GM23338 (cell line): ENCODE data around the gene CAMTA1. TPM values are rescaled to one million over a fixed set of nuclear protein-coding genes. Genes with fewer than 3 reads are reported as not detected.

ENCODE experiments used
- ATAC-seq: fragments of 200-7000 bp; cut with Tn5 transposase; 3 replicates; pipeline ENCODE4 v1.9.1; 2020
- DNase-seq: peaks from one replicate; pipeline ENCODE4 v3.0.0-alpha.2; 2015; ENCODE audit warnings: low spot score
- H2AFZ ChIP-seq: fragments of 200-600 bp; sonication (generic); 2 replicates; pipeline ENCODE4 v1.8.0; 2016; ENCODE audit warnings: antibody characterized with exemption, mild to moderate bottlenecking, moderate library complexity
- H3F3A ChIP-seq: fragments of 200-600 bp; sonication (generic); replicated peaks from 2 replicates; pipeline ENCODE4 v1.8.0; 2017; ENCODE audit warnings: antibody characterized with exemption, mixed run types, low read depth
- H3K27ac ChIP-seq: fragments of 200-600 bp; sonication (generic); 2 replicates; pipeline ENCODE4 v1.6.1; 2016; ENCODE audit warnings: low read depth
- H3K27me3 ChIP-seq: fragments of 200-600 bp; sonication (generic); 2 replicates; pipeline ENCODE4 v1.8.0; 2016; ENCODE audit warnings: mild to moderate bottlenecking, mixed run types, moderate library complexity; ENCODE audit not compliant: insufficient read depth
- H3K36me3 ChIP-seq: fragments of 200-600 bp; sonication (generic); 2 replicates; pipeline ENCODE4 v1.8.0; 2016; ENCODE audit warnings: mild to moderate bottlenecking; ENCODE audit not compliant: insufficient read depth
- H3K4me1 ChIP-seq: fragments of 200-600 bp; sonication (generic); 2 replicates; pipeline ENCODE4 v1.8.0; 2016; ENCODE audit warnings: mild to moderate bottlenecking, moderate library complexity; ENCODE audit not compliant: insufficient read depth
- H3K4me2 ChIP-seq: fragments of 200-600 bp; sonication (generic); 2 replicates; pipeline ENCODE4 v1.7.1; 2017; ENCODE audit warnings: mixed run types
- H3K4me3 ChIP-seq: fragments of 200-600 bp; sonication (generic); 2 replicates; pipeline ENCODE4 v1.6.1; 2016; ENCODE audit warnings: mixed run types
- H3K79me2 ChIP-seq: fragments of 200-600 bp; sonication (generic); replicated peaks from 2 replicates; pipeline ENCODE4 v1.8.0; 2017; ENCODE audit warnings: mild to moderate bottlenecking; ENCODE audit not compliant: insufficient read depth
- H3K9me2 ChIP-seq: fragments of 200-600 bp; sonication (generic); 2 replicates; pipeline ENCODE4 v1.8.0; 2017; ENCODE audit not compliant: insufficient read depth
- H4K20me1 ChIP-seq: fragments of 200-600 bp; sonication (generic); replicated peaks from 2 replicates; pipeline ENCODE4 v1.8.0; 2017; ENCODE audit warnings: mild to moderate bottlenecking; ENCODE audit not compliant: insufficient read depth
- H3K27ac Mint-ChIP-seq: 2 replicates; pipeline ENCODE4 v1.8.0; 2020; ENCODE audit warnings: inconsistent platforms, mild to moderate bottlenecking, moderate library complexity, mixed read lengths
- H3K27me3 Mint-ChIP-seq: 3 replicates; pipeline ENCODE4 v1.8.0; 2022; ENCODE audit warnings: low read depth, mild to moderate bottlenecking, moderate library complexity, mixed read lengths, inconsistent platforms; ENCODE audit not compliant: insufficient read depth, poor library complexity
- H3K36me3 Mint-ChIP-seq: 3 replicates; pipeline ENCODE4 v1.8.0; 2021; ENCODE audit warnings: low read depth, mild to moderate bottlenecking, inconsistent platforms, moderate library complexity, mixed read lengths
- H3K4me1 Mint-ChIP-seq: 3 replicates; pipeline ENCODE4 v1.8.0; 2020; ENCODE audit warnings: mild to moderate bottlenecking, inconsistent platforms, mixed read lengths
- H3K4me3 Mint-ChIP-seq: 3 replicates; pipeline ENCODE4 v1.8.0; 2021; ENCODE audit warnings: moderate library complexity, mild to moderate bottlenecking, inconsistent platforms, mixed read lengths
- H3K9me3 Mint-ChIP-seq: 3 replicates; pipeline ENCODE4 v1.8.0; 2020; ENCODE audit warnings: moderate library complexity, mild to moderate bottlenecking, inconsistent platforms, mixed read lengths
- CREB1 ChIP-seq: fragments of 250-450 bp; sonication (Bioruptor Pico); IDR thresholded peaks from 2 replicates; pipeline ENCODE4 v1.5.0; 2020; ENCODE audit warnings: low read depth, mild to moderate bottlenecking, moderate library complexity
- EZH2phosphoT487 ChIP-seq: fragments of 200-600 bp; sonication (generic); IDR thresholded peaks from one replicate; pipeline ENCODE4 v1.8.1; 2018; ENCODE audit warnings: antibody characterized with exemption; ENCODE audit not compliant: unreplicated experiment
- NANOG ChIP-seq: IDR thresholded peaks from 2 replicates; pipeline ENCODE4 v1.6.1; 2016; ENCODE audit warnings: antibody characterized with exemption, borderline replicate concordance
- POLR2AphosphoS5 ChIP-seq: IDR thresholded peaks from 2 replicates; pipeline ENCODE4 v1.6.1; 2016; ENCODE audit warnings: antibody characterized with exemption, low read depth
- ZNF114 ChIP-seq: fragments of 250-450 bp; sonication (Bioruptor Pico); IDR thresholded peaks from 2 replicates; pipeline ENCODE4 v1.5.0; 2020; ENCODE audit warnings: mild to moderate bottlenecking, moderate library complexity
- ZNF331 ChIP-seq: fragments of 250-450 bp; sonication (Bioruptor Pico); IDR thresholded peaks from 2 replicates; pipeline ENCODE4 v1.5.0; 2020; ENCODE audit warnings: low read depth, mild to moderate bottlenecking, moderate library complexity
- polyA plus RNA-seq: library from polyadenylated mRNA; unstranded; fragments of >200 nt; fragmentation: Nextera tagmentation; extraction: Ambion mirVana; gene quantifications from 2 replicates; pipeline ENCODE4 v1.2.1, GENCODE V29; 2016
- total RNA-seq: library from RNA; depleted of rRNA; stranded (reverse); fragments of >200 nt; shearing (Covaris generic); gene quantifications from 2 replicates; pipeline ENCODE4 v1.2.3, GENCODE V29; 2014
- TF ChIP-seq, protein P1 (sequence below), 2 experiments: fragments of 200-600 bp in 1 of 2; sonication (generic) in 1 of 2; conservative IDR thresholded peaks; 2 replicates each; pipeline versions ENCODE4 v1.5.1 to v1.6.1; 2016 to 2017; ENCODE audit warnings: antibody characterized with exemption in 2 of 2, low read depth in 2 of 2, mild to moderate bottlenecking in 2 of 2, moderate library complexity in 1 of 2
- TF ChIP-seq, protein P2 (sequence below): fragments of 250-450 bp; sonication (Bioruptor Pico); IDR thresholded peaks from 2 replicates; pipeline ENCODE4 v1.5.0; 2020; ENCODE audit warnings: mild to moderate bottlenecking, moderate library complexity
- TF ChIP-seq, protein P3 (sequence below): IDR thresholded peaks from one replicate; pipeline ENCODE4 v1.6.1; 2018; ENCODE audit warnings: antibody characterized with exemption; ENCODE audit not compliant: unreplicated experiment

Gene CAMTA1
- total and polyA plus RNA-seq, 2 experiments from 2014 or later = 115 to 519 TPM

DNA sequence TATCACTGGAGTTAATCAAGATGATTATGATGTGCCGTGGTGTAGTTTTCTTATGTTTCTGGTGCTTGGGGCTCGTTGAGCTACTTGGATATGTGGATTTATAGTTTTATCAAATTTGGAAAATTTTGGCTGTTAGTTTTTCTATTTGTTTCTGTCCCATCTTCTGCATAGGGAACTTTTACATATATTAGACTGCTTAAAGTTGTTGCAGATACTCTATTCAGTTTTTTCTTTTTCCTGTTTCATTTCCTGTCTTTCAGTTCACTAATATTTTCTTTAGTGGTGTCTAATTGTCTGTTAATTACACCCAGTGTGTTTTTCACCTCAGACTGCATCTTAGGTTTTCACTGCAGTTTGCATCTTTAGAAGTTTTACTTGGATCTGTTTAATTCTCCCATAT, 247.7 kb downstream of the CAMTA1 start:
- no peak overlapping the region for H3K4me3 ChIP-seq
- no peaks in the 10 kb centered on the region for H3K4me1 ChIP-seq
- H3F3A ChIP-seq = no peaks in the 10 kb centered on the region
- H2AFZ ChIP-seq = no peak overlapping the region
- no peak for DNase-seq
- no peaks in the 10 kb centered on the region for H3K36me3 ChIP-seq
- Mint-ChIP-seq H3K9me3 (peaks cover 21% of the 10 kb centered on the region), H3K36me3 (peaks cover 11% of the 10 kb centered on the region; the same call in 2 of the 3 replicates), H3K27ac (no peak overlapping the region), H3K4me1 (no peaks in the 10 kb centered on the region), H3K27me3 (peaks cover 2% of the 10 kb centered on the region), H3K4me3 (no peak overlapping the region)
- H3K27ac ChIP-seq = no peak overlapping the region
- H4K20me1 ChIP-seq = no peaks in the 10 kb centered on the region
- H3K4me2 ChIP-seq = no peak overlapping the region
- TF ChIP-seq, protein P1, sequence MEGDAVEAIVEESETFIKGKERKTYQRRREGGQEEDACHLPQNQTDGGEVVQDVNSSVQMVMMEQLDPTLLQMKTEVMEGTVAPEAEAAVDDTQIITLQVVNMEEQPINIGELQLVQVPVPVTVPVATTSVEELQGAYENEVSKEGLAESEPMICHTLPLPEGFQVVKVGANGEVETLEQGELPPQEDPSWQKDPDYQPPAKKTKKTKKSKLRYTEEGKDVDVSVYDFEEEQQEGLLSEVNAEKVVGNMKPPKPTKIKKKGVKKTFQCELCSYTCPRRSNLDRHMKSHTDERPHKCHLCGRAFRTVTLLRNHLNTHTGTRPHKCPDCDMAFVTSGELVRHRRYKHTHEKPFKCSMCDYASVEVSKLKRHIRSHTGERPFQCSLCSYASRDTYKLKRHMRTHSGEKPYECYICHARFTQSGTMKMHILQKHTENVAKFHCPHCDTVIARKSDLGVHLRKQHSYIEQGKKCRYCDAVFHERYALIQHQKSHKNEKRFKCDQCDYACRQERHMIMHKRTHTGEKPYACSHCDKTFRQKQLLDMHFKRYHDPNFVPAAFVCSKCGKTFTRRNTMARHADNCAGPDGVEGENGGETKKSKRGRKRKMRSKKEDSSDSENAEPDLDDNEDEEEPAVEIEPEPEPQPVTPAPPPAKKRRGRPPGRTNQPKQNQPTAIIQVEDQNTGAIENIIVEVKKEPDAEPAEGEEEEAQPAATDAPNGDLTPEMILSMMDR (conservative IDR thresholded peaks at IDR 0.05; ENCODE audit: low read depth in 2 of 2) = no peak
- TF ChIP-seq NANOG = no peak
- TF ChIP-seq, protein P2, sequence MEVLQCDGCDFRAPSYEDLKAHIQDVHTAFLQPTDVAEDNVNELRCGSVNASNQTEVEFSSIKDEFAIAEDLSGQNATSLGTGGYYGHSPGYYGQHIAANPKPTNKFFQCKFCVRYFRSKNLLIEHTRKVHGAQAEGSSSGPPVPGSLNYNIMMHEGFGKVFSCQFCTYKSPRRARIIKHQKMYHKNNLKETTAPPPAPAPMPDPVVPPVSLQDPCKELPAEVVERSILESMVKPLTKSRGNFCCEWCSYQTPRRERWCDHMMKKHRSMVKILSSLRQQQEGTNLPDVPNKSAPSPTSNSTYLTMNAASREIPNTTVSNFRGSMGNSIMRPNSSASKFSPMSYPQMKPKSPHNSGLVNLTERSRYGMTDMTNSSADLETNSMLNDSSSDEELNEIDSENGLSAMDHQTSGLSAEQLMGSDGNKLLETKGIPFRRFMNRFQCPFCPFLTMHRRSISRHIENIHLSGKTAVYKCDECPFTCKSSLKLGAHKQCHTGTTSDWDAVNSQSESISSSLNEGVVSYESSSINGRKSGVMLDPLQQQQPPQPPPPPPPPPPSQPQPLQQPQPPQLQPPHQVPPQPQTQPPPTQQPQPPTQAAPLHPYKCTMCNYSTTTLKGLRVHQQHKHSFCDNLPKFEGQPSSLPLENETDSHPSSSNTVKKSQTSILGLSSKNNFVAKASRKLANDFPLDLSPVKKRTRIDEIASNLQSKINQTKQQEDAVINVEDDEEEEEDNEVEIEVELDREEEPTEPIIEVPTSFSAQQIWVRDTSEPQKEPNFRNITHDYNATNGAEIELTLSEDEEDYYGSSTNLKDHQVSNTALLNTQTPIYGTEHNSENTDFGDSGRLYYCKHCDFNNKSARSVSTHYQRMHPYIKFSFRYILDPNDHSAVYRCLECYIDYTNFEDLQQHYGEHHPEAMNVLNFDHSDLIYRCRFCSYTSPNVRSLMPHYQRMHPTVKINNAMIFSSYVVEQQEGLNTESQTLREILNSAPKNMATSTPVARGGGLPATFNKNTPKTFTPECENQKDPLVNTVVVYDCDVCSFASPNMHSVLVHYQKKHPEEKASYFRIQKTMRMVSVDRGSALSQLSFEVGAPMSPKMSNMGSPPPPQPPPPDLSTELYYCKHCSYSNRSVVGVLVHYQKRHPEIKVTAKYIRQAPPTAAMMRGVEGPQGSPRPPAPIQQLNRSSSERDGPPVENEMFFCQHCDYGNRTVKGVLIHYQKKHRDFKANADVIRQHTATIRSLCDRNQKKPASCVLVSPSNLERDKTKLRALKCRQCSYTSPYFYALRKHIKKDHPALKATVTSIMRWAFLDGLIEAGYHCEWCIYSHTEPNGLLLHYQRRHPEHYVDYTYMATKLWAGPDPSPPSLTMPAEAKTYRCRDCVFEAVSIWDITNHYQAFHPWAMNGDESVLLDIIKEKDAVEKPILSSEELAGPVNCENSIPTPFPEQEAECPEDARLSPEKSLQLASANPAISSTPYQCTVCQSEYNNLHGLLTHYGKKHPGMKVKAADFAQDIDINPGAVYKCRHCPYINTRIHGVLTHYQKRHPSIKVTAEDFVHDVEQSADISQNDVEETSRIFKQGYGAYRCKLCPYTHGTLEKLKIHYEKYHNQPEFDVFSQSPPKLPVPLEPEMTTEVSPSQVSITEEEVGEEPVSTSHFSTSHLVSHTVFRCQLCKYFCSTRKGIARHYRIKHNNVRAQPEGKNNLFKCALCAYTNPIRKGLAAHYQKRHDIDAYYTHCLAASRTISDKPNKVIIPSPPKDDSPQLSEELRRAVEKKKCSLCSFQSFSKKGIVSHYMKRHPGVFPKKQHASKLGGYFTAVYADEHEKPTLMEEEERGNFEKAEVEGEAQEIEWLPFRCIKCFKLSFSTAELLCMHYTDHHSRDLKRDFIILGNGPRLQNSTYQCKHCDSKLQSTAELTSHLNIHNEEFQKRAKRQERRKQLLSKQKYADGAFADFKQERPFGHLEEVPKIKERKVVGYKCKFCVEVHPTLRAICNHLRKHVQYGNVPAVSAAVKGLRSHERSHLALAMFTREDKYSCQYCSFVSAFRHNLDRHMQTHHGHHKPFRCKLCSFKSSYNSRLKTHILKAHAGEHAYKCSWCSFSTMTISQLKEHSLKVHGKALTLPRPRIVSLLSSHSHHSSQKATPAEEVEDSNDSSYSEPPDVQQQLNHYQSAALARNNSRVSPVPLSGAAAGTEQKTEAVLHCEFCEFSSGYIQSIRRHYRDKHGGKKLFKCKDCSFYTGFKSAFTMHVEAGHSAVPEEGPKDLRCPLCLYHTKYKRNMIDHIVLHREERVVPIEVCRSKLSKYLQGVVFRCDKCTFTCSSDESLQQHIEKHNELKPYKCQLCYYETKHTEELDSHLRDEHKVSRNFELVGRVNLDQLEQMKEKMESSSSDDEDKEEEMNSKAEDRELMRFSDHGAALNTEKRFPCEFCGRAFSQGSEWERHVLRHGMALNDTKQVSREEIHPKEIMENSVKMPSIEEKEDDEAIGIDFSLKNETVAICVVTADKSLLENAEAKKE (CRISPR knock-in tag) = no peak
- TF ChIP-seq, protein P3, sequence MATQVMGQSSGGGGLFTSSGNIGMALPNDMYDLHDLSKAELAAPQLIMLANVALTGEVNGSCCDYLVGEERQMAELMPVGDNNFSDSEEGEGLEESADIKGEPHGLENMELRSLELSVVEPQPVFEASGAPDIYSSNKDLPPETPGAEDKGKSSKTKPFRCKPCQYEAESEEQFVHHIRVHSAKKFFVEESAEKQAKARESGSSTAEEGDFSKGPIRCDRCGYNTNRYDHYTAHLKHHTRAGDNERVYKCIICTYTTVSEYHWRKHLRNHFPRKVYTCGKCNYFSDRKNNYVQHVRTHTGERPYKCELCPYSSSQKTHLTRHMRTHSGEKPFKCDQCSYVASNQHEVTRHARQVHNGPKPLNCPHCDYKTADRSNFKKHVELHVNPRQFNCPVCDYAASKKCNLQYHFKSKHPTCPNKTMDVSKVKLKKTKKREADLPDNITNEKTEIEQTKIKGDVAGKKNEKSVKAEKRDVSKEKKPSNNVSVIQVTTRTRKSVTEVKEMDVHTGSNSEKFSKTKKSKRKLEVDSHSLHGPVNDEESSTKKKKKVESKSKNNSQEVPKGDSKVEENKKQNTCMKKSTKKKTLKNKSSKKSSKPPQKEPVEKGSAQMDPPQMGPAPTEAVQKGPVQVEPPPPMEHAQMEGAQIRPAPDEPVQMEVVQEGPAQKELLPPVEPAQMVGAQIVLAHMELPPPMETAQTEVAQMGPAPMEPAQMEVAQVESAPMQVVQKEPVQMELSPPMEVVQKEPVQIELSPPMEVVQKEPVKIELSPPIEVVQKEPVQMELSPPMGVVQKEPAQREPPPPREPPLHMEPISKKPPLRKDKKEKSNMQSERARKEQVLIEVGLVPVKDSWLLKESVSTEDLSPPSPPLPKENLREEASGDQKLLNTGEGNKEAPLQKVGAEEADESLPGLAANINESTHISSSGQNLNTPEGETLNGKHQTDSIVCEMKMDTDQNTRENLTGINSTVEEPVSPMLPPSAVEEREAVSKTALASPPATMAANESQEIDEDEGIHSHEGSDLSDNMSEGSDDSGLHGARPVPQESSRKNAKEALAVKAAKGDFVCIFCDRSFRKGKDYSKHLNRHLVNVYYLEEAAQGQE = no peak
- TF ChIP-seq POLR2AphosphoS5 = no peak
- TF ChIP-seq CREB1 = no peak
- no peak for TF ChIP-seq ZNF331 (CRISPR knock-in tag)
- no peak for TF ChIP-seq ZNF114
- TF ChIP-seq EZH2phosphoT487 = no peak
- ATAC-seq = no peak
- no peaks in the 10 kb centered on the region for H3K27me3 ChIP-seq
- H3K79me2 ChIP-seq = no peaks in the 10 kb centered on the region
- H3K9me2 ChIP-seq = no peaks in the 10 kb centered on the region
